IMR-90 (cell line): ENCODE measurements around the gene TRIP11. TPM values are rescaled to one million over a fixed set of nuclear protein-coding genes. Genes with fewer than 3 reads are reported as not detected.

Experiments used
- ATAC-seq: fragments of 200-7000 bp; cut with Tn5 transposase; 2 replicates; pipeline ENCODE4 v1.9.1; 2020; ENCODE audit warnings: low read depth, mild to moderate bottlenecking, moderate library complexity
- BruUV-seq: library from RNA; stranded (reverse); fragments of 400-500 nt; replicated peaks from 2 replicates; lab custom pipeline; 2021; lab: Mats Ljungman, UMichigan
- CTCF ChIA-PET: fragments of 300-600 bp; formaldehyde crosslinking; extraction: SDS; loops from one replicate; lab custom pipeline; 2021; ENCODE audit warnings: antibody characterized with exemption; lab: Yijun Ruan, JAX
- POLR2A ChIA-PET: fragments of 300-600 bp; sonication (Branson Sonifier 250); formaldehyde crosslinking; loops from one replicate; lab custom pipeline; 2022; ENCODE audit warnings: antibody characterized with exemption; ENCODE audit not compliant: unreplicated experiment; lab: Charles Lee
- DNase-seq: peaks from one replicate; pipeline ENCODE4 v3.0.0; 2013
- H2AFZ ChIP-seq: replicated peaks from 2 replicates; pipeline ENCODE3; 2013; ENCODE audit warnings: low read length, mild to moderate bottlenecking; ENCODE audit not compliant: poor library complexity
- H2AK5ac ChIP-seq: 2 replicates; pipeline ENCODE4 v1.6.1; 2013; ENCODE audit warnings: low read depth, low read length, inconsistent platforms
- H2AK9ac ChIP-seq: replicated peaks from 2 replicates; pipeline ENCODE3; 2013; ENCODE audit warnings: mild to moderate bottlenecking, low read depth, low read length, moderate library complexity; ENCODE audit not compliant: poor library complexity
- H2BK120ac ChIP-seq: 2 replicates; pipeline ENCODE4 v1.6.1; 2013; ENCODE audit warnings: low read depth, low read length, inconsistent platforms
- H2BK15ac ChIP-seq: 3 replicates; pipeline ENCODE4 v1.6.1; 2013; ENCODE audit warnings: low read depth, low read length, inconsistent platforms
- H2BK20ac ChIP-seq: 2 replicates; pipeline ENCODE4 v1.6.1; 2013; ENCODE audit warnings: low read depth, mild to moderate bottlenecking, inconsistent platforms, low read length, moderate library complexity
- H2BK5ac ChIP-seq: 2 replicates; pipeline ENCODE4 v1.6.1; 2013; ENCODE audit warnings: mild to moderate bottlenecking, low read depth, low read length, inconsistent platforms; ENCODE audit not compliant: poor library complexity, severe bottlenecking
- H3K14ac ChIP-seq: replicated peaks from 2 replicates; pipeline ENCODE4 v1.6.1; 2013; ENCODE audit warnings: low read depth, low read length, inconsistent platforms
- H3K18ac ChIP-seq: 2 replicates; pipeline ENCODE4 v1.6.1; 2013; ENCODE audit warnings: low read depth, low read length, control low read depth
- H3K23ac ChIP-seq: 2 replicates; pipeline ENCODE4 v1.6.1; 2013; ENCODE audit warnings: low read depth, low read length, inconsistent platforms
- H3K27ac ChIP-seq: 2 replicates; pipeline ENCODE4 v1.5.1; 2013; ENCODE audit warnings: mild to moderate bottlenecking, control low read depth, low read length; ENCODE audit not compliant: insufficient read depth
- H3K27me3 ChIP-seq: 2 replicates; pipeline ENCODE4 v1.6.1; 2013; ENCODE audit warnings: low read length; ENCODE audit not compliant: control insufficient read depth, insufficient read depth
- H3K36me3 ChIP-seq: 2 replicates; pipeline ENCODE4 v1.6.1; 2013; ENCODE audit warnings: low read length, mixed read lengths; ENCODE audit not compliant: control insufficient read depth, insufficient read depth
- H3K4ac ChIP-seq: 2 replicates; pipeline ENCODE4 v1.6.1; 2013; ENCODE audit warnings: low read depth, low read length, inconsistent platforms
- H3K4me1 ChIP-seq: 2 replicates; pipeline ENCODE4 v1.6.1; 2013; ENCODE audit warnings: low read length, mixed read lengths; ENCODE audit not compliant: control insufficient read depth, insufficient read depth
- H3K4me2 ChIP-seq: 2 replicates; pipeline ENCODE4 v1.6.1; 2013; ENCODE audit warnings: low read depth, mild to moderate bottlenecking, control low read depth, low read length, moderate library complexity
- H3K4me3 ChIP-seq: 2 replicates; pipeline ENCODE4 v1.5.1; 2013; ENCODE audit warnings: low read depth, mild to moderate bottlenecking, control low read depth, low read length, moderate library complexity; ENCODE audit not compliant: insufficient read depth
- H3K56ac ChIP-seq: 2 replicates; pipeline ENCODE4 v1.6.1; 2013; ENCODE audit warnings: low read length, inconsistent platforms; ENCODE audit not compliant: insufficient read depth; ENCODE audit errors: extremely low read depth
- H3K79me1 ChIP-seq, 2 experiments: 2 replicates each; pipeline ENCODE4 v1.6.1; 2013; ENCODE audit warnings: low read length in 2 of 2, inconsistent platforms in 1 of 2, low read depth in 1 of 2
- H3K9ac ChIP-seq: 2 replicates; pipeline ENCODE4 v1.6.1; 2013; ENCODE audit warnings: low read depth, low read length, control low read depth
- H3K9me1 ChIP-seq: 2 replicates; pipeline ENCODE4 v1.6.1; 2013; ENCODE audit warnings: low read length, inconsistent platforms; ENCODE audit not compliant: insufficient read depth
- H3K9me3 ChIP-seq: 2 replicates; pipeline ENCODE4 v1.6.1; 2013; ENCODE audit warnings: low read length; ENCODE audit not compliant: control insufficient read depth, insufficient read depth
- H4K20me1 ChIP-seq: 2 replicates; pipeline ENCODE4 v1.6.1; 2013; ENCODE audit warnings: low read length, inconsistent platforms; ENCODE audit not compliant: insufficient read depth
- H4K5ac ChIP-seq: 2 replicates; pipeline ENCODE4 v1.6.1; 2013; ENCODE audit warnings: mild to moderate bottlenecking, low read depth, low read length, control low read depth
- H4K8ac ChIP-seq, 2 experiments: 2 replicates each; pipeline ENCODE4 v1.6.1; 2013; ENCODE audit warnings: low read depth in 2 of 2, low read length in 2 of 2, control low read depth in 1 of 2, inconsistent platforms in 1 of 2
- H4K91ac ChIP-seq: 2 replicates; pipeline ENCODE4 v1.6.1; 2013; ENCODE audit warnings: low read depth, low read length, inconsistent platforms; ENCODE audit not compliant: insufficient read depth
- FOS ChIP-seq: fragments of 150-350 bp; IDR thresholded peaks from 2 replicates; pipeline ENCODE4 v1.6.1; 2016; ENCODE audit warnings: low read depth, low read length
- WGBS, 2 experiments: methylation state at CpG; one replicate each; pipeline versions ENCODE4 v1.1.5 to v1.1.7; 2013; ENCODE audit warnings: missing lambda C conversion rate in 2 of 2; ENCODE audit not compliant: insufficient read length in 1 of 2; ENCODE audit errors: extremely low coverage in 2 of 2; 5-methylcytosine and 5-hydroxymethylcytosine counted together
- dilution Hi-C: fragments of 300-500 bp; cut with HindIII; formaldehyde crosslinking; loops from one replicate; pipeline ENCODE4 v1.14.3; 2018; ENCODE audit warnings: low sequenced_read_pairs; ENCODE audit not compliant: unreplicated experiment
- in situ Hi-C: fragments of 300-500 bp; cut with MboI; formaldehyde crosslinking; loops from 3 replicates; pipeline ENCODE4 v1.14.3; 2019; ENCODE audit warnings: low sequenced_read_pairs, inconsistent platforms, mixed read lengths
- intact Hi-C: fragments of 100-400 bp; cut with micrococcal nuclease; formaldehyde crosslinking; loops from 2 replicates; pipeline ENCODE4 v1.10.0; 2022
- polyA plus RNA-seq, 3 experiments: library from polyadenylated mRNA; depleted of rRNA; stranded (reverse); fragments of >200 nt; gene quantifications; 2 replicates each; pipeline ENCODE4 v1.2.3, GENCODE V29; 2012; ENCODE audit warnings: low replicate concordance in 1 of 3
- total RNA-seq: library from RNA; depleted of rRNA; stranded (reverse); fragments of >200 nt; gene quantifications from 2 replicates; pipeline ENCODE4 v1.2.3, GENCODE V29; 2012

The TRIP11 gene
- total and polyA plus RNA-seq, 2 of the 4 experiments (the other 2 are of a cell fraction) = 6.8 to 83.5 TPM

GRCh38 chr14:91925727-91926121, 114.1 kb downstream of the TRIP11 start:
- Histone ChIP-seq H3K4me1 (peaks cover 6% of the 10 kb centered on the region), H2AFZ (no peak overlapping the region), H4K20me1 (peaks cover 32% of the 10 kb centered on the region), H2BK120ac (no peak overlapping the region), H3K27me3 (no peaks in the 10 kb centered on the region), H3K56ac (no peak overlapping the region), H2BK20ac (no peak overlapping the region), H3K9ac (no peak overlapping the region), H2BK15ac (no peak overlapping the region), H3K4me3 (no peak overlapping the region), H3K36me3 (peaks cover 43% of the 10 kb centered on the region; the same call in 1 of the 2 replicates), H3K9me3 (no peaks in the 10 kb centered on the region), H4K5ac (no peak overlapping the region), H2AK9ac (no peak overlapping the region), H3K9me1 (peaks cover 9% of the 10 kb centered on the region; the same call in 1 of the 2 replicates), H3K4ac (no peak overlapping the region), H4K8ac (no peak overlapping the region), H3K79me1 (peaks cover 4 to 57% of the 10 kb centered on the region in 2 experiments), H3K23ac (no peak overlapping the region), H3K14ac (no peak overlapping the region), H3K27ac (no peak overlapping the region), H3K18ac (no peak overlapping the region), H3K4me2 (no peak overlapping the region), H2BK5ac (no peak overlapping the region), H2AK5ac (no peak overlapping the region), H4K91ac (no peak overlapping the region)
- in situ Hi-C loops (no loop called here), intact Hi-C loops (no loop called here), dilution Hi-C loops (no loop called here)
- DNase-seq = no peak
- no peak for TF ChIP-seq FOS
- ATAC-seq = no peak
- WGBS, 2 experiments = 91% methylated on average over 4 of the region's 10 CpGs; no CpG with 5 or more reads in 1 of the 2 experiments
- no TSS peak for BruUV-seq
- ChIA-PET POLR2A (no interaction called here), CTCF (no interaction called here)
